Fibroblast of lung (primary cell): ENCODE data around the gene NEK4. TPM values are rescaled to one million over a fixed set of nuclear protein-coding genes. Genes with fewer than 3 reads are reported as not detected.

Experiments
- DNase-seq, 2 donors: peaks; one replicate each; pipeline versions ENCODE4 v3.0.0 to v3.0.0-alpha.2; 2010; ENCODE audit warnings: low read depth in 2 of 2
- H2AFZ ChIP-seq: 2 replicates; pipeline ENCODE4 v1.5.1; 2012; ENCODE audit warnings: low read length, control low read depth, inconsistent platforms
- H3K27ac ChIP-seq: 2 replicates; pipeline ENCODE4 v1.5.1; 2011; ENCODE audit warnings: low read length, control low read depth; ENCODE audit not compliant: insufficient read depth
- H3K27me3 ChIP-seq: 2 replicates; pipeline ENCODE4 v1.5.1; 2011; ENCODE audit warnings: mild to moderate bottlenecking, low read length; ENCODE audit not compliant: control insufficient read depth, insufficient read depth
- H3K36me3 ChIP-seq: 2 replicates; pipeline ENCODE4 v1.5.1; 2011; ENCODE audit warnings: low read length; ENCODE audit not compliant: control insufficient read depth, insufficient read depth
- H3K4me1 ChIP-seq: 2 replicates; pipeline ENCODE4 v1.5.1; 2011; ENCODE audit warnings: low read length; ENCODE audit not compliant: control insufficient read depth, insufficient read depth; ENCODE audit errors: extremely low read depth
- H3K4me2 ChIP-seq: 2 replicates; pipeline ENCODE4 v1.5.1; 2011; ENCODE audit warnings: low read length, control low read depth; ENCODE audit not compliant: insufficient read depth; ENCODE audit errors: extremely low read depth
- H3K4me3 ChIP-seq, 4 experiments: fragments of 200-600 bp in 1 of 4; sonication (generic) in 1 of 4; replicated peaks in 1 of 4; 2 replicates each; pipeline ENCODE4 v1.5.1; 2011 to 2016; ENCODE audit warnings: low read length in 4 of 4, low read depth in 3 of 4, mild to moderate bottlenecking in 3 of 4, control low read depth in 2 of 4, inconsistent platforms in 1 of 4, mixed read lengths in 1 of 4; ENCODE audit not compliant: insufficient read depth in 1 of 4; ENCODE audit errors: control extremely low read depth in 1 of 4
- H3K79me2 ChIP-seq: 2 replicates; pipeline ENCODE4 v1.5.1; 2012; ENCODE audit warnings: mild to moderate bottlenecking, low read length, inconsistent platforms; ENCODE audit not compliant: control insufficient read depth, insufficient read depth
- H3K9ac ChIP-seq: 2 replicates; pipeline ENCODE4 v1.5.1; 2011; ENCODE audit warnings: mild to moderate bottlenecking, low read length, control low read depth; ENCODE audit not compliant: insufficient read depth
- H3K9me3 ChIP-seq: 2 replicates; pipeline ENCODE4 v1.5.1; 2012; ENCODE audit warnings: low read depth, low read length; ENCODE audit not compliant: control insufficient read depth, insufficient read depth
- H4K20me1 ChIP-seq: 2 replicates; pipeline ENCODE4 v1.5.1; 2011; ENCODE audit warnings: low read length; ENCODE audit not compliant: control insufficient read depth, insufficient read depth; ENCODE audit errors: extremely low read depth
- CTCF ChIP-seq, 2 donors: IDR thresholded peaks in 1 of 2; conservative IDR thresholded peaks in 1 of 2; 1 replicate in 1 of 2; 2 replicates in 1 of 2; pipeline ENCODE4 v1.5.1; 2011 to 2012; ENCODE audit warnings: low read length in 2 of 2, control low read depth in 1 of 2, inconsistent platforms in 1 of 2, low read depth in 1 of 2, mild to moderate bottlenecking in 1 of 2
- EZH2 ChIP-seq: IDR thresholded peaks from 2 replicates; pipeline ENCODE4 v1.5.1; 2012; ENCODE audit warnings: low read length, control low read depth, mild to moderate bottlenecking; ENCODE audit errors: missing control alignments
- polyA plus RNA-seq, 2 donors: library from polyadenylated mRNA; depleted of rRNA in 1 of 2; stranded (reverse) in 1 of 2; unstranded in 1 of 2; fragments of >200 nt; gene quantifications; 2 replicates each; pipeline ENCODE4 v1.2.1, GENCODE V29; 2011 to 2012; ENCODE audit warnings: missing spikeins in 1 of 2
- total RNA-seq: library from RNA; depleted of rRNA; stranded (reverse); fragments of >200 nt; gene quantifications from 2 replicates; pipeline ENCODE4 v1.2.1, GENCODE V29; 2014

NEK4 gene
- total and polyA plus RNA-seq, 2 donors (not counting 1 experiment from before 2014, with no cell fraction given), result 16.0 to 24.9 TPM

- Histone ChIP-seq H3K9ac (no peak overlapping the region), H3K79me2 (peaks cover 13% of the 10 kb centered on the region)
Measured at GRCh38 chr3:52671676-52672075, 99.1 kb downstream of the NEK4 start.

GRCh38 chr3:52670621-52671521 lies 99.9 kb downstream of the NEK4 start:
- Histone ChIP-seq H3K79me2 (peaks cover 13% of the 10 kb centered on the region), H3K36me3 (peaks cover 2% of the 10 kb centered on the region), H3K4me3 (peak overlapping the region in 1 of 4 experiments; percentile 36), H2AFZ (no peak overlapping the region), H3K4me2 (peak overlapping the region; percentile 70), H3K9ac (peak overlapping the region; percentile 34), H3K27ac (peak overlapping the region; percentile 88), H3K27me3 (no peaks in the 10 kb centered on the region), H4K20me1 (no peaks in the 10 kb centered on the region), H3K9me3 (no peaks in the 10 kb centered on the region), H3K4me1 (peaks cover 17% of the 10 kb centered on the region)
- TF ChIP-seq EZH2 (no peak), CTCF (conservative IDR thresholded peaks at IDR 0.05 in 1 of 2, IDR thresholded peaks at IDR 0.05 in 1 of 2; ENCODE audit: low read depth in 1 of 2, low read length in 2 of 2) (no peak)
- peak; percentile 100 for DNase-seq

More at GRCh38 chr3:52671676-52672075, 99.1 kb downstream of the NEK4 start:
- Histone ChIP-seq H3K4me3 (no peak overlapping the region), H4K20me1 (no peaks in the 10 kb centered on the region), H3K27ac (peak overlapping the region; percentile 88), H3K36me3 (peaks cover 2% of the 10 kb centered on the region), H3K4me1 (peaks cover 17% of the 10 kb centered on the region), H3K4me2 (peak overlapping the region; percentile 13), H2AFZ (no peak overlapping the region), H3K9me3 (no peaks in the 10 kb centered on the region), H3K27me3 (no peaks in the 10 kb centered on the region)
- DNase-seq, result peak in 1 of 2 donors; percentile 20
- no peak for TF ChIP-seq EZH2
- no peak for TF ChIP-seq CTCF (conservative IDR thresholded peaks at IDR 0.05 in 1 of 2, IDR thresholded peaks at IDR 0.05 in 1 of 2; ENCODE audit: low read depth in 1 of 2, low read length in 2 of 2)

GRCh38 chr3:52663098-52663497 lies 107.6 kb downstream of the NEK4 start:
- Histone ChIP-seq H3K4me3 (no peak overlapping the region), H3K9ac (no peak overlapping the region), H3K36me3 (peaks cover 7% of the 10 kb centered on the region), H3K4me2 (no peak overlapping the region), H2AFZ (no peak overlapping the region), H3K4me1 (no peaks in the 10 kb centered on the region), H3K27ac (no peak overlapping the region), H3K27me3 (no peaks in the 10 kb centered on the region), H4K20me1 (no peaks in the 10 kb centered on the region), H3K79me2 (peaks cover 2% of the 10 kb centered on the region), H3K9me3 (no peaks in the 10 kb centered on the region)
- DNase-seq, result no peak
- TF ChIP-seq EZH2 (no peak), CTCF (conservative IDR thresholded peaks at IDR 0.05 in 1 of 2, IDR thresholded peaks at IDR 0.05 in 1 of 2; ENCODE audit: low read depth in 1 of 2, low read length in 2 of 2) (no peak)
